ENCODE data around the gene ROS1.

Gene ROS1

DNA sequence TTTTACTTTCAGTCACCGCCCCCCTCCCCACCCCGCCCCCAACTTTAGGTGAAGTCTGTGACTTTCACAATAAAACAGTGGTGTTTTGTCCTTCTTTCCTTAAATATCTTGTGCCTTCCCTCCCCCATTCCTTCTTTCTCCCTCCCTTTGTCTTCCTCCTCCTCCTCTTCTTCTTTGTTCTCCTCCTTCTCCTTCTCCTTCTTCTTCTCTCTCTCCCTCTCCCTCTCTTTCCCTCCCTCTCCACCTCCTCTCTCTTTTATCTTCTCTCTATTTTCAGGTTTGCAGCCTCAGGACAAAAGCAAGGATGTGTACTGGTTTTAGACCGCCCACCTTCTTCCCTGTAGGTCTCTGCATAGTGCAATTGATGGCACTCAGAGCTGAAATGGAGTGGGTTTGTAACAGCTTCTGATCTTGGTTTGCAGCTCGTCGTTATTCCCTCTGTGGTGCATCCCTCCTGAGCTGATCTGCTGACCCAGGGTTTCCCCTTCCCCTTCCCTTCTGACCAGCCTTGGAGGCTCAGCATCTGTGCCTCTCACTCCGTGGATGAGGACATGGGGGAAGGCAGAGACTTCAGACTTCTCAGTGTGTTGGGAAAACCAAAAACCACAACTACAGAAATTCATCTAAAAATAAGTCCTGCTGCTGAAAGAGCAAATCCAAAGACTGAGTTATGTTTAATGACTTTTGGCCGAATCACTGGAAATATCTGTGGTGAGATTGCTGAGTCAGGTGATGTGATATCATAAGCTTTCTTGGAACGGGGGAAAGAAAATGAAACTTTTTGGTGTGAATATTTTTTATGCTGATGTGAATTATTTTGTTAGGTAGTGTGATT lies 153.5 kb downstream of the ROS1 start:
- Histone ChIP-seq H3K27ac (ENCODE audit: low read depth, low read length) (no peak overlapping the region), H3K4me3 (ENCODE audit: low read depth in 1 of 5, low read length in 5 of 5) (no peak overlapping the region), H3K9me3 (ENCODE audit: control insufficient read depth in 5 of 5, low read length in 5 of 5) (no peaks in the 10 kb centered on the region), H3K9ac (ENCODE audit: low read length in 5 of 5) (no peak overlapping the region), H3K4me1 (ENCODE audit: control insufficient read depth in 5 of 5, insufficient read depth in 5 of 5, low read length in 5 of 5) (peaks cover 0 to 11% (median 8%) of the 10 kb centered on the region in 5 donors), H3K36me3 (ENCODE audit: control insufficient read depth in 5 of 5, insufficient read depth in 5 of 5, low read length in 5 of 5) (no peaks in the 10 kb centered on the region), H3K27me3 (ENCODE audit: control insufficient read depth in 5 of 5, insufficient read depth in 4 of 5, low read length in 5 of 5) (peaks cover 51 to 71% (median 69%) of the 10 kb centered on the region in 5 donors)

DNA sequence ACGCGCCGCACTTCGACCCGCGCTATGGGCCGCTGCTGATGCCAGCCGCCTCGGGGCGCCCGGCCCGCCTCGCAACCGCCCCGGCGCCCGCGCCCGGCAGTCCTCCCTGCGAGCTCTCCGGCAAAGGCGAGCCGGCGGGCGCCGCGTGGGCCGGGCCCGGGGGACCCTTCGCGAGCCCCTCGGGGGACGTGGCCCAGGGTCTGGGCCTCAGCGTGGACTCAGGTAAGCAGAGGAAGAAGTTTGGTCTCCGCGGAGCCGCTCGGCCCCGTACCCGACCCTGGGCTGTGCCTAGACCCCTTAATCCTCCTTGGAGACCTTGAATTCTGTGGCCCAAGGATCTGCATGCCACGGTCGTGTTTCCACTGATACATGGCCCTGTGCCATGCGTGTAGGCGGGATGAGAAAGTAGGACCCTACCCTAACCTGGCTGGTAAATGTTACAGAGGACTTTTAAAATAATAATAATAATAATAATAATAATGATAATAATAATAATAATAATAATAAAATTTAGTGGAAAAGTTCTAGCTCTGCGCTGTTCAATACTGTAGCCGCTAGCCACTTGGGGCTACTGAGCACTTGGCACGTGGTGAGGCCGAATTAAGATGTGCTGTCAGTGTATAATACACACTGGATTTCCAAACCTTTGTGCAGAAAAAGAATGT lies 154.8 kb downstream of the ROS1 start:
- H3K4me3 ChIP-seq (ENCODE audit: low read depth in 1 of 5, low read length in 5 of 5) = peak overlapping the region in 1 of 5 donors; percentile 19
- no peak overlapping the region for H3K9ac ChIP-seq (ENCODE audit: low read length in 5 of 5)
- H3K27ac ChIP-seq (ENCODE audit: low read depth, low read length) = no peak overlapping the region
- no peaks in the 10 kb centered on the region for H3K36me3 ChIP-seq (ENCODE audit: control insufficient read depth in 5 of 5, insufficient read depth in 5 of 5, low read length in 5 of 5)
- peaks cover 0 to 13% (median 10%) of the 10 kb centered on the region in 5 donors for H3K4me1 ChIP-seq (ENCODE audit: control insufficient read depth in 5 of 5, insufficient read depth in 5 of 5, low read length in 5 of 5)
- no peaks in the 10 kb centered on the region for H3K9me3 ChIP-seq (ENCODE audit: control insufficient read depth in 5 of 5, low read length in 5 of 5)
- peaks cover 53 to 79% (median 76%) of the 10 kb centered on the region in 5 donors for H3K27me3 ChIP-seq (ENCODE audit: control insufficient read depth in 5 of 5, insufficient read depth in 4 of 5, low read length in 5 of 5)

DNA sequence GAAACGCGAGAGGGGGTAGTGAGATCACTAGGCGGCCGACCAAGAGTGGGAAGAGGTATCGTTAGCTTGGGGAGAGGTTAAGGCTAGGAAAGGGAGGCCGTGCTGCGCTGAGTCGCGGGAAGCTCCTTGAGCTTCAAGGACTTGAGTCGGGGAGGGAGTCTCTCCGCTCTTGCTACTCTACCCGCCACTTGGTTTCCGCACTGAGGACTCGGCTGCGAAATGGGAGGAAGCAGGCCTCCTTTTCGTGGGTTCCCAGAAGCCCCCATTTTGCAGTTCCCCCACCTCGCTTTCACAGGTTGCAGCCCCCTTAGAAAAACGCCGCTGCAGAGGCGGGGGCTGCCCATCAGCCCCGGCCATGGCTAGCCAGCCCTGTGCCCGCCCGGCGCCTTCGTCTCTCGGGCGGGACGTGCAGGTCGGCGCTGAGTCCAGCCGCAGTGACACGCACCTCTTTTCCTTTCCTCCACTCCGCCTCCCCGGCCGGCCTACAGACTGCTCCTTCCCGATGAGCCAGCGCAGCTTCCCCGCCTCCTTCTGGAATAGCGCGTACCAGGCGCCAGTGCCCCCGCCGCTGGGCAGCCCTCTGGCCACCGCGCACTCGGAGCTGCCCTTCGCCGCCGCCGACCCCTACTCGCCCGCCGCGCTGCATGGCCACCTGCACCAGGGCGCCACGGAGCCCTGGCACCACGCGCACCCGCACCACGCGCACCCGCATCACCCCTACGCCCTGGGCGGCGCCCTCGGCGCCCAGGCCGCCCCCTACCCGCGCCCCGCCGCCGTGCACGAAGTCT lies 155.5 kb downstream of the ROS1 start:
- Histone ChIP-seq H3K9me3 (ENCODE audit: control insufficient read depth in 5 of 5, low read length in 5 of 5) (no peaks in the 10 kb centered on the region), H3K36me3 (ENCODE audit: control insufficient read depth in 5 of 5, insufficient read depth in 5 of 5, low read length in 5 of 5) (no peaks in the 10 kb centered on the region), H3K4me3 (ENCODE audit: low read depth in 1 of 5, low read length in 5 of 5) (peak overlapping the region in 4 of 5 donors; percentile 19 to 44 (median 28)), H3K4me1 (ENCODE audit: control insufficient read depth in 5 of 5, insufficient read depth in 5 of 5, low read length in 5 of 5) (peaks cover 0 to 20% (median 17%) of the 10 kb centered on the region in 5 donors), H3K27ac (ENCODE audit: low read depth, low read length) (no peak overlapping the region), H3K9ac (ENCODE audit: low read length in 5 of 5) (no peak overlapping the region), H3K27me3 (ENCODE audit: control insufficient read depth in 5 of 5, insufficient read depth in 4 of 5, low read length in 5 of 5) (peaks cover 52 to 77% (median 75%) of the 10 kb centered on the region in 5 donors)

DNA sequence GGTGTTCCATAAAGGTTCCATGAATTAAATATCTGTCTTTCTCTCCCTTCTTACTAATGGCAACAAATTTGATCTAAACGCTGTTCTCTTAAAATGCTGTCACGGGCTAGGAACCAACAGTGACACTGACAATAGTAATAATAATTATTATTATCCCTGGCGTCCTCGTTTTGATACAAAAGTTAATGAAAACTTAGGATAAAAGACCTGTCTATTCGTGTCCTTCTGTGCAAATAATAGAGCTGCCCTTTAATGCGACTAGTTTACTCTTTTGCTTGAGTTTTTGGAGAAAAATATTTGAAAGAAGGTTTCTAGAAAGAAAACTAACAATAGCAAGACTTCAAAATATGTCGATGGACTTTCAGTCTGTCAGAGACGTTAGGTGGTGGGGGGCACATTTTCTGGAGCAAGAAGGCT lies 156.1 kb downstream of the ROS1 start:
- no peaks in the 10 kb centered on the region for H3K9me3 ChIP-seq (ENCODE audit: control insufficient read depth in 5 of 5, low read length in 5 of 5)
- peaks cover 55 to 80% (median 74%) of the 10 kb centered on the region in 5 donors for H3K27me3 ChIP-seq (ENCODE audit: control insufficient read depth in 5 of 5, insufficient read depth in 4 of 5, low read length in 5 of 5)
- H3K4me1 ChIP-seq (ENCODE audit: control insufficient read depth in 5 of 5, insufficient read depth in 5 of 5, low read length in 5 of 5) = peaks cover 0 to 26% (median 22%) of the 10 kb centered on the region in 5 donors
- H3K27ac ChIP-seq (ENCODE audit: low read depth, low read length) = no peak overlapping the region
- no peaks in the 10 kb centered on the region for H3K36me3 ChIP-seq (ENCODE audit: control insufficient read depth in 5 of 5, insufficient read depth in 5 of 5, low read length in 5 of 5)
- H3K9ac ChIP-seq (ENCODE audit: low read length in 5 of 5) = no peak overlapping the region
- H3K4me3 ChIP-seq (ENCODE audit: low read depth in 1 of 5, low read length in 5 of 5) = peak overlapping the region in 1 of 5 donors; percentile 29

DNA sequence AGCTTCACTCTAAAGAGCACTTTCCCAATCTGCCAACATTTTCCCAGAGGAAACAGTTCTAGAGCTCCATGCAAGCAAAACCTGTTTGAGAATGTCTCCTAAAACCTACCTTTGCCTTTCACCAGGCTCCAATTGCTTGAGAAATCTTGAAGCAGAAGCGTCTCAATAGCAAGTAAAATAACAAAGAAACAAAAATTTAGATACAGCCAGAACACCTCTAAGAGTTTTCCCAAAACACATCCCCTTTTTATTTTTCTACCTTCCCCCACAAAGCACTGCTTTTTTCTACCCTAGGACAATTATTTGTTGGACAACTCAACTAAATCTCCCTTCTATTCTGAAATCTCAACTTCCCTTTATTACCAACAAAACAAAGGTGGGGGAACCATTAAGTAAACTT lies 156.8 kb downstream of the ROS1 start:
- Histone ChIP-seq H3K4me1 (ENCODE audit: control insufficient read depth in 5 of 5, insufficient read depth in 5 of 5, low read length in 5 of 5) (peaks cover 0 to 31% (median 26%) of the 10 kb centered on the region in 5 donors), H3K9ac (ENCODE audit: low read length in 5 of 5) (no peak overlapping the region), H3K27ac (ENCODE audit: low read depth, low read length) (no peak overlapping the region), H3K4me3 (ENCODE audit: low read depth in 1 of 5, low read length in 5 of 5) (no peak overlapping the region), H3K36me3 (ENCODE audit: control insufficient read depth in 5 of 5, insufficient read depth in 5 of 5, low read length in 5 of 5) (no peaks in the 10 kb centered on the region), H3K9me3 (ENCODE audit: control insufficient read depth in 5 of 5, low read length in 5 of 5) (no peaks in the 10 kb centered on the region), H3K27me3 (ENCODE audit: control insufficient read depth in 5 of 5, insufficient read depth in 4 of 5, low read length in 5 of 5) (peaks cover 56 to 81% (median 76%) of the 10 kb centered on the region in 5 donors)

DNA sequence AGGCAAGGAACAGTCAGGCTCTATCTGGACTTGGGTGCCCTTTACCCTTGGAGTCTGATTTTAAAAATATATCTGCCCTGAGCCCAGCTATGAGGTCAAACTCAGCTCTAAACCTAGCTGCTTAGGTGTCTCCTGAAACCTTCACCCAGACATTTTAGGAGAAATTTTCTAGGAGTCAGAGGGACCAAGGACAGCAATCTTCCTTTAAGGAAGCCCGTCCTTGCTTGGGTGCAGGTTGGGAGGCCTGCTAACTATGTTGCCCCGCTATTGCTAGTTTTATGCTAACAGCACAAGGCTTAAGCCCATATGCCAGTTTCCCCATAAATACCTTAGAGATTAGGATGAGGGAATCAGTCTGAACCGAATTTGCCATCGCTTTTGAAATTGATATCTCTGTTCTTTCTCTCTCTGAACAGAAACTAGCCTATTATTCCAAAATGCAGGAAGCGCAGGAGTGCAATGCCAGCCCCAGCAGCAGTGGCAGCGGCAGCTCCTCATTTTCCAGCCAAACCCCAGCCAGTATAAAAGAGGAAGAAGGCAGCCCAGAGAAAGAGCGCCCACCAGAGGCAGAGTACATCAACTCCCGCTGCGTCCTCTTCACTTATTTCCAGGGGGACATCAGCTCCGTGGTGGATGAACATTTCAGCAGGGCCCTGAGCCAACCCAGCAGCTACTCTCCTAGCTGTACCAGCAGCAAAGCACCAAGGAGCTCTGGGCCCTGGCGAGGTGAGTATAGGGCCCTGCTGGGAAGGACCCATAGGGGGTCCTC lies 157.8 kb downstream of the ROS1 start:
- H3K9ac ChIP-seq (ENCODE audit: low read length in 5 of 5) = no peak overlapping the region

DNA sequence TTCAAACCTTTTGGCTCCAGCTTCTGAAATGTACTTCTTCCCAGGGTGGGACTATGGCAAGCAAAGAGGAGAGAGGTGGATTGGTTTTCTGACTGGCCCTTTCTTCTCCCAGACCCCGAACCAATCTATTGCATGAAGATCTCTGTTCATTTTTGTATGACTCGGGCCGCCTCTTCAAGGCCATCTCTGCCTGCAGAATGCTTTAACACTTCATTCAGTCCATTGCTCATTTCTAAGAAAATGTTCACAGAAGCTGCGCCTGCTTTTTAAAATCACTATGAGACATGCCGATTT lies 158.7 kb downstream of the ROS1 start:
- Histone ChIP-seq H3K27ac (ENCODE audit: low read depth, low read length) (no peak overlapping the region), H3K9me3 (ENCODE audit: control insufficient read depth in 5 of 5, low read length in 5 of 5) (no peaks in the 10 kb centered on the region), H3K9ac (ENCODE audit: low read length in 5 of 5) (no peak overlapping the region), H3K36me3 (ENCODE audit: control insufficient read depth in 5 of 5, insufficient read depth in 5 of 5, low read length in 5 of 5) (no peaks in the 10 kb centered on the region), H3K27me3 (ENCODE audit: control insufficient read depth in 5 of 5, insufficient read depth in 4 of 5, low read length in 5 of 5) (peaks cover 69 to 87% (median 82%) of the 10 kb centered on the region in 5 donors), H3K4me1 (ENCODE audit: control insufficient read depth in 5 of 5, insufficient read depth in 5 of 5, low read length in 5 of 5) (peaks cover 0 to 31% (median 26%) of the 10 kb centered on the region in 5 donors), H3K4me3 (ENCODE audit: low read depth in 1 of 5, low read length in 5 of 5) (no peak overlapping the region)

More for the DNA sequence above, 157.8 kb downstream of the ROS1 start:
- Histone ChIP-seq H3K36me3 (ENCODE audit: control insufficient read depth in 5 of 5, insufficient read depth in 5 of 5, low read length in 5 of 5) (no peaks in the 10 kb centered on the region), H3K27me3 (ENCODE audit: control insufficient read depth in 5 of 5, insufficient read depth in 4 of 5, low read length in 5 of 5) (peaks cover 64 to 88% (median 85%) of the 10 kb centered on the region in 5 donors), H3K27ac (ENCODE audit: low read depth, low read length) (no peak overlapping the region), H3K9me3 (ENCODE audit: control insufficient read depth in 5 of 5, low read length in 5 of 5) (no peaks in the 10 kb centered on the region), H3K4me3 (ENCODE audit: low read depth in 1 of 5, low read length in 5 of 5) (no peak overlapping the region), H3K4me1 (ENCODE audit: control insufficient read depth in 5 of 5, insufficient read depth in 5 of 5, low read length in 5 of 5) (peaks cover 0 to 31% (median 26%) of the 10 kb centered on the region in 5 donors)

DNA sequence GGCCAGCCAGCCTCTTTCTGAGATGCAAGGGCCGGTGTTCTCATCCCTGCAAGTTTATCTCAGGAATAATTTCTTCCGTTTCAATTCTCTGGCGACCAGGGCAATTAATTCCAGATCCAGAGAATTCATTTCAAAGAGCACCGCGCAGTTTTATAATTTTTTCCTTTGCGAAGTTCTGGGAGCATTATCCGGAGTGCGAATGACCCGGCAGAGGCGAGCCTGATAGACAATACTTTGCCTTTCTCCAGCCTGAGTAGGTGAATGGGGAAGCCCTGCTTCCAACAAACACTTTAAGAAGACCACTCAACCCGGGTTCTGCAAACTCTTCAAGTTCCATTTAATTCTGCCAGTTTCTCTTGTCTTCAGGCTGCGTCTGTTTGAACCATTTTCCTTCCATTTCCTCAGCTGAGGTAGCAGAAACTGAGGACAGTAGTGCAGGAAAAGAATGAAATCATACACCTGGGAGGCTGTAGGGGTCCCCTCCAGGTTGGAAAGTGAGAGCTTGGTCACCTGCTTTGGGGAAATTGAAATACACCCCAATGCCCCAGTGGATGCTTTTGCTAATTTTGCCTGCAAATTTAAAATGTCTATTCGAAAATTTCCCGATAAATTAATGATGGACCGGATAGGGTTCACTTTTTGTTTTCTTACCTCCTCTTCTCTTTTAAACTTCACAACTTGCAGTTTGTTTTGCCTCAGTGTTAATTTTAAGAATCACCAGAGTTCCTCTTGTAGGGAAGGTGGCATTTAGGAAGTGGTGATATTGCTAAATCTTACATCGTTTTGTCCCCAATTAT lies 159.3 kb downstream of the ROS1 start:
- Histone ChIP-seq H3K9ac (ENCODE audit: low read length in 5 of 5) (no peak overlapping the region), H3K9me3 (ENCODE audit: control insufficient read depth in 5 of 5, low read length in 5 of 5) (no peaks in the 10 kb centered on the region), H3K36me3 (ENCODE audit: control insufficient read depth in 5 of 5, insufficient read depth in 5 of 5, low read length in 5 of 5) (no peaks in the 10 kb centered on the region), H3K4me1 (ENCODE audit: control insufficient read depth in 5 of 5, insufficient read depth in 5 of 5, low read length in 5 of 5) (peaks cover 0 to 31% (median 26%) of the 10 kb centered on the region in 5 donors), H3K27me3 (ENCODE audit: control insufficient read depth in 5 of 5, insufficient read depth in 4 of 5, low read length in 5 of 5) (peaks cover 65 to 91% (median 81%) of the 10 kb centered on the region in 5 donors), H3K27ac (ENCODE audit: low read depth, low read length) (no peak overlapping the region), H3K4me3 (ENCODE audit: low read depth in 1 of 5, low read length in 5 of 5) (peak overlapping the region; percentile 48 to 67 (median 61))

Measured in subcutaneous abdominal adipose tissue (tissue), 5 donors.